ENCODE measurements around the gene GIPC3. TPM values are rescaled to one million over a fixed set of nuclear protein-coding genes. Genes with fewer than 3 reads are reported as not detected.

Gene GIPC3
- total RNA-seq, 3 donors from 2014 or later = 0.34 to 1.1 (median 0.58) TPM

GRCh38 chr19:3609779-3610719, 24.8 kb downstream of the GIPC3 start:
- TF ChIP-seq CTCF (IDR thresholded peaks at IDR 0.05) = no peak
- Histone ChIP-seq H3K4me1 (ENCODE audit: low read depth) (peaks cover 24% of the 10 kb centered on the region), H3K4me3 (no peak overlapping the region), H3K36me3 (ENCODE audit: low read depth) (no peaks in the 10 kb centered on the region), H3K9me3 (no peaks in the 10 kb centered on the region)
- intact Hi-C loops (cut with DNase I, micrococcal nuclease) = loop anchor here in 1 of 2 donors (10.0 kb wide), 1 partner anchor 65 kb away; no protein-coding TSS in a partner anchor
- DNase-seq (no peak), ATAC-seq (no peak)

DNA sequence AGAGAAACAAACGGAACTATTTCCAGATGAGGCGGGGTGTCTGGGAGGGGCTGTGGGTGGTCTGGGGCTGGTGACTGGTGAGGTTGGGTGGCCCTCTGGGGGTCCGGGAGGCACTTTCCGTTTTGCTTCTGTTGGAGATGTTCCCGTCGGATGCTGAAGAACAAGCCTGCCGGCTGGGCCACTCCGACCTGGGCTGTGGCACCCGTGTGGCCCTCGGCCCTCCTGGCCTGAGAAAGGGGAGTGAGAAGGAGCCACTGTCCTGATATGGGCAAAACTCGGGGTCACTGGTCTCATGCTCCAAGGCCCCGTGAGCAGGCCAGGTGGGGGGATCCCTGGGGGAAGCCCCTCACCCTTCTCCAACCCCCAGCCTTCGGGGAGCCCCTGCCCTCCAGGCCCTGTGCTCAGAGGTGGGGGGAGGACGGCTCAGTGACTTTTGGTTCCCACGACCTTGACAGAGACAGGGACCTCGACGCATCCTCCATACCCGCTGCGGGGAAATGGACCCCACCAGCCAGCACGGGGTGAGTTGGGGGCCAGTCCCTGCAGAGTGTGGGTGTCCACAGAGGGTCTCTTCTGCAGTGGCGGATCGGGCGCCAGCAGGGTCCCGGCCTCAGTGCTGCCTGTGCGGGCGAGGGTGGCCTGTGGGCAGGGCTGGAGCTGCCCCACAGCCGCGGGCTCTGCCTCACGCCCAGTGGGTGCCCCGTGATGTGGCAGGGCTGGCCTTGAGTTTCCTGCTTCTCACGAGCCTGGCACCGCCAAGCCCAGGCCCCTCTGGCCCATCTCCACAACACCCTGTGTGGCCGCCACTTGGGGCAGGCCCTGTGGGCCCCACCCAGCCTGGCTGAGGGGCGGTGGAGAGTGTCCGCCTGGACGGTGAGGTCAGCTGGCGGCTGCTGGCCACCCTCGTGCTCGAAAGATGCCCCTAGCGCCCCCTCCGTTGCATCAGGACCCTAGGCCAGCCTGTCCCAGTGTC, 25.8 kb downstream of the GIPC3 start:
- no peak for TF ChIP-seq CTCF (IDR thresholded peaks at IDR 0.05)
- no peak for DNase-seq
- intact Hi-C loops (cut with DNase I, micrococcal nuclease) = loop anchor here in 1 of 2 donors (10.0 kb wide), 1 partner anchor 66 kb away; no protein-coding TSS in a partner anchor
- Histone ChIP-seq H3K9me3 (no peaks in the 10 kb centered on the region), H3K4me1 (ENCODE audit: low read depth) (peaks cover 16% of the 10 kb centered on the region), H3K4me3 (no peak overlapping the region), H3K36me3 (ENCODE audit: low read depth) (no peaks in the 10 kb centered on the region)
- ATAC-seq = no peak

DNA sequence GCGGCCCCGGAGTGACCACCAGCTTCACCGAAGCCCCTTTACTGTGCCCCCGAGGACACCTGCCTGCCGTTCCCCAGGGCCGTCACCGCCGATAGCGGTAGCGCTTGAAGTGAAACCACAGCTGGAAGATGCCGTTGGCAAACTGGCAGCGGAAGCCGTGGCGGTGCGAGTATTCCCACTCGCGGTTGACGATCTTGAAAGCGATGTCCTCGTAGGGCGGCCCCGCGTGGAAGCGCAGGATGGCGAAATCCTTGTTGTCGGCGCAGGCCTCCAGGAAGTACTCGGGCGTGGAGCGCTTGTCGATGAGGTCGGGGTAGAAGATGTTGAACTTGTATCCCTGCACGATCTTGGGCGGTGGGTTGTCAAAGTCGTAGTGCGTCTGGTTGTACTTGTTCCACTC, 26.6 kb downstream of the GIPC3 start:
- no peak for ATAC-seq
- TF ChIP-seq CTCF (IDR thresholded peaks at IDR 0.05) = no peak
- Histone ChIP-seq H3K9me3 (no peaks in the 10 kb centered on the region), H3K4me3 (no peak overlapping the region), H3K36me3 (ENCODE audit: low read depth) (no peaks in the 10 kb centered on the region), H3K4me1 (ENCODE audit: low read depth) (peaks cover 8% of the 10 kb centered on the region)
- intact Hi-C loops (cut with DNase I, micrococcal nuclease) = loop anchor here in 1 of 2 donors (10.0 kb wide), 1 partner anchor 67 kb away; no protein-coding TSS in a partner anchor
- DNase-seq = no peak

DNA sequence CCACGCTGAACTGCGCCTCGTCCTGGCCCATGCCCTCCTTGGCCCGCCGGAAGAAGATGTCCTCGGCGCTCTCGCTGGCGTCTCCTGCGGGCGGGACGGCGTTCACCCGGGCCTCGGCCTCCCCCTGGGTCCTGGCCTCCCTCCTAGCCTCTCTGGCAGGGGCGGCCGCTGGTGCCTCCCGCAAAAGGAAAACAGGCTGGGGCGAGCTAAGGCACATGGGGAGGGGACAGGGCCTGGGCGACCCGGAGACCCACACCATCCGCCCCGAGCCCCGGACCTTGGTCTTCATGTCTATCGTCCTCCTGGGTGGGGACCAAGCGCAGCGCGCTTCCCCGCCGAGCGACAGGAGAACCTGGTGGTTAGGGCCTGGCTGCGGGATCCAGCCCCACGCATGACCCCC, 27.1 kb downstream of the GIPC3 start:
- no peaks in the 10 kb centered on the region for H3K36me3 ChIP-seq (ENCODE audit: low read depth)
- no peaks in the 10 kb centered on the region for H3K9me3 ChIP-seq
- DNase-seq (no peak), ATAC-seq (no peak)
- intact Hi-C loops (cut with DNase I, micrococcal nuclease) = loop anchor here in 1 of 2 donors (10.0 kb wide), 1 partner anchor 68 kb away; no protein-coding TSS in a partner anchor
- peaks cover 3% of the 10 kb centered on the region for H3K4me1 ChIP-seq (ENCODE audit: low read depth)
- no peak for TF ChIP-seq CTCF (IDR thresholded peaks at IDR 0.05)
- H3K4me3 ChIP-seq = no peak overlapping the region
